ENCODE measurements around the gene FGFR2.

DNA sequence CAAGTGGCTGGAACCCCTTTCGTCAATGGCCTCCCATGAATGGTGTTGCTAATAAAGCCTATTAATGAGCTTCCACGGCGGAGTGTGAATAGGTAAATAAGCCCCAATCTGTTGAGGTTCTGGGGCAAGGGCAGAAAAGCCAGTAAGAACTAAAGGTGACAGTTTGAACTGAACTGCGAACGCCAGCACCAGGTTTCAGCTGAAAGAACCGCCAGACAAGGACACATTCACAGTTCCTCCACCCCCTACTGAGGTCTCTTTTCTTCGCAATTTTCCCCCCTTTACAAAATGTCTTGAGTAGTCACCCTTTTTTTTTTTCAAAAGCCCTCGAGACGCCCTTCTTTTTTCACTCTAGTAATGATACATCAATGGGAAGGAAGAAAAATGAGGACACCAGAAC, 2.4 kb upstream of the FGFR2 start:
- TF ChIP-seq, protein P1, sequence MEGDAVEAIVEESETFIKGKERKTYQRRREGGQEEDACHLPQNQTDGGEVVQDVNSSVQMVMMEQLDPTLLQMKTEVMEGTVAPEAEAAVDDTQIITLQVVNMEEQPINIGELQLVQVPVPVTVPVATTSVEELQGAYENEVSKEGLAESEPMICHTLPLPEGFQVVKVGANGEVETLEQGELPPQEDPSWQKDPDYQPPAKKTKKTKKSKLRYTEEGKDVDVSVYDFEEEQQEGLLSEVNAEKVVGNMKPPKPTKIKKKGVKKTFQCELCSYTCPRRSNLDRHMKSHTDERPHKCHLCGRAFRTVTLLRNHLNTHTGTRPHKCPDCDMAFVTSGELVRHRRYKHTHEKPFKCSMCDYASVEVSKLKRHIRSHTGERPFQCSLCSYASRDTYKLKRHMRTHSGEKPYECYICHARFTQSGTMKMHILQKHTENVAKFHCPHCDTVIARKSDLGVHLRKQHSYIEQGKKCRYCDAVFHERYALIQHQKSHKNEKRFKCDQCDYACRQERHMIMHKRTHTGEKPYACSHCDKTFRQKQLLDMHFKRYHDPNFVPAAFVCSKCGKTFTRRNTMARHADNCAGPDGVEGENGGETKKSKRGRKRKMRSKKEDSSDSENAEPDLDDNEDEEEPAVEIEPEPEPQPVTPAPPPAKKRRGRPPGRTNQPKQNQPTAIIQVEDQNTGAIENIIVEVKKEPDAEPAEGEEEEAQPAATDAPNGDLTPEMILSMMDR (IDR thresholded peaks at IDR 0.05), result no peak
- no peak for TF ChIP-seq POLR2AphosphoS5 (IDR thresholded peaks at IDR 0.05; ENCODE audit: low read depth, low read length)
- no peak for TF ChIP-seq TCF7L2 (IDR thresholded peaks at IDR 0.05; ENCODE audit: low read depth, low read length)
- TF ChIP-seq, protein P2, sequence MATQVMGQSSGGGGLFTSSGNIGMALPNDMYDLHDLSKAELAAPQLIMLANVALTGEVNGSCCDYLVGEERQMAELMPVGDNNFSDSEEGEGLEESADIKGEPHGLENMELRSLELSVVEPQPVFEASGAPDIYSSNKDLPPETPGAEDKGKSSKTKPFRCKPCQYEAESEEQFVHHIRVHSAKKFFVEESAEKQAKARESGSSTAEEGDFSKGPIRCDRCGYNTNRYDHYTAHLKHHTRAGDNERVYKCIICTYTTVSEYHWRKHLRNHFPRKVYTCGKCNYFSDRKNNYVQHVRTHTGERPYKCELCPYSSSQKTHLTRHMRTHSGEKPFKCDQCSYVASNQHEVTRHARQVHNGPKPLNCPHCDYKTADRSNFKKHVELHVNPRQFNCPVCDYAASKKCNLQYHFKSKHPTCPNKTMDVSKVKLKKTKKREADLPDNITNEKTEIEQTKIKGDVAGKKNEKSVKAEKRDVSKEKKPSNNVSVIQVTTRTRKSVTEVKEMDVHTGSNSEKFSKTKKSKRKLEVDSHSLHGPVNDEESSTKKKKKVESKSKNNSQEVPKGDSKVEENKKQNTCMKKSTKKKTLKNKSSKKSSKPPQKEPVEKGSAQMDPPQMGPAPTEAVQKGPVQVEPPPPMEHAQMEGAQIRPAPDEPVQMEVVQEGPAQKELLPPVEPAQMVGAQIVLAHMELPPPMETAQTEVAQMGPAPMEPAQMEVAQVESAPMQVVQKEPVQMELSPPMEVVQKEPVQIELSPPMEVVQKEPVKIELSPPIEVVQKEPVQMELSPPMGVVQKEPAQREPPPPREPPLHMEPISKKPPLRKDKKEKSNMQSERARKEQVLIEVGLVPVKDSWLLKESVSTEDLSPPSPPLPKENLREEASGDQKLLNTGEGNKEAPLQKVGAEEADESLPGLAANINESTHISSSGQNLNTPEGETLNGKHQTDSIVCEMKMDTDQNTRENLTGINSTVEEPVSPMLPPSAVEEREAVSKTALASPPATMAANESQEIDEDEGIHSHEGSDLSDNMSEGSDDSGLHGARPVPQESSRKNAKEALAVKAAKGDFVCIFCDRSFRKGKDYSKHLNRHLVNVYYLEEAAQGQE (IDR thresholded peaks at IDR 0.05; ENCODE audit: insufficient read depth in 1 of 2, low read depth in 2 of 2, low read length in 1 of 2), result no peak

All from Panc1 (cell line).